Activated naive CD8-positive, alpha-beta T cell treated with anti-CD3 and anti-CD28 coated beads for 36 hours (primary cell): Measurements from ENCODE around the gene METRN. TPM values are rescaled to one million over a fixed set of nuclear protein-coding genes. Genes with fewer than 3 reads are reported as not detected.
A peak's percentile ranks its signal among the peaks of the same experiment; 100 is the strongest.

ENCODE experiments used
- DNase-seq: peaks from one replicate; pipeline ENCODE4 v3.0.0; 2021
- H3K27ac Mint-ChIP-seq: one replicate; pipeline ENCODE4 v1.8.0; 2022; ENCODE audit warnings: mild to moderate bottlenecking, moderate library complexity, mixed read lengths
- H3K27me3 Mint-ChIP-seq: one replicate; pipeline ENCODE4 v1.8.0; 2022; ENCODE audit warnings: mild to moderate bottlenecking, mixed read lengths
- H3K36me3 Mint-ChIP-seq: one replicate; pipeline ENCODE4 v1.8.0; 2021; ENCODE audit warnings: mild to moderate bottlenecking, mixed read lengths
- H3K4me1 Mint-ChIP-seq: one replicate; pipeline ENCODE4 v1.8.0; 2021; ENCODE audit warnings: mixed read lengths
- H3K4me3 Mint-ChIP-seq: one replicate; pipeline ENCODE4 v1.8.0; 2022; ENCODE audit warnings: mild to moderate bottlenecking, moderate library complexity, mixed read lengths
- H3K9me3 Mint-ChIP-seq: one replicate; pipeline ENCODE4 v1.8.0; 2022; ENCODE audit warnings: mixed read lengths
- total RNA-seq, 2 experiments: library from RNA; stranded (reverse); gene quantifications; one replicate each; pipeline ENCODE4 v1.2.3, GENCODE V29; 2021

Gene METRN
- total RNA-seq, 2 experiments from 2014 or later: 22.3 to 25.3 TPM

- H3K4me3 Mint-ChIP-seq: peak overlapping the region; percentile 63
- no peak for DNase-seq
- H3K4me1 Mint-ChIP-seq: peaks cover 7% of the 10 kb centered on the region
- H3K27me3 Mint-ChIP-seq: peaks cover 5% of the 10 kb centered on the region
- no peaks in the 10 kb centered on the region for H3K36me3 Mint-ChIP-seq
- no peak overlapping the region for H3K27ac Mint-ChIP-seq
- no peaks in the 10 kb centered on the region for H3K9me3 Mint-ChIP-seq
These were observed 20.6 kb upstream of the METRN start for GRCh38 chr16:694187-694862.

GRCh38 chr16:694863-695354, 20.0 kb upstream of the METRN start:
- H3K9me3 Mint-ChIP-seq: no peaks in the 10 kb centered on the region
- H3K27me3 Mint-ChIP-seq: peaks cover 5% of the 10 kb centered on the region
- H3K4me1 Mint-ChIP-seq: peaks cover 5% of the 10 kb centered on the region
- no peaks in the 10 kb centered on the region for H3K36me3 Mint-ChIP-seq
- no peak overlapping the region for H3K4me3 Mint-ChIP-seq
- no peak overlapping the region for H3K27ac Mint-ChIP-seq
- no peak for DNase-seq

- Mint-ChIP-seq H3K4me1 (peaks cover 5% of the 10 kb centered on the region), H3K27ac (peak overlapping the region; percentile 65), H3K9me3 (no peaks in the 10 kb centered on the region), H3K27me3 (peaks cover 5% of the 10 kb centered on the region), H3K4me3 (peak overlapping the region; percentile 74), H3K36me3 (no peaks in the 10 kb centered on the region)
- DNase-seq: peak; percentile 74
These were observed 19.4 kb upstream of the METRN start for GRCh38 chr16:695355-696089.

- Mint-ChIP-seq H3K4me3 (no peak overlapping the region), H3K27me3 (peaks cover 27% of the 10 kb centered on the region), H3K27ac (no peak overlapping the region), H3K9me3 (no peaks in the 10 kb centered on the region), H3K36me3 (no peaks in the 10 kb centered on the region), H3K4me1 (peaks cover 5% of the 10 kb centered on the region)
- DNase-seq: no peak
These were observed 15.8 kb upstream of the METRN start for GRCh38 chr16:698911-699671.

- Mint-ChIP-seq H3K4me1 (peaks cover 3% of the 10 kb centered on the region), H3K27me3 (peaks cover 33% of the 10 kb centered on the region), H3K36me3 (no peaks in the 10 kb centered on the region), H3K27ac (no peak overlapping the region), H3K4me3 (no peak overlapping the region), H3K9me3 (no peaks in the 10 kb centered on the region)
- DNase-seq: peak; percentile 66
These were observed 14.0 kb upstream of the METRN start for GRCh38 chr16:700684-701584.

- Mint-ChIP-seq H3K9me3 (no peaks in the 10 kb centered on the region), H3K27ac (no peak overlapping the region), H3K4me3 (no peak overlapping the region), H3K36me3 (no peaks in the 10 kb centered on the region), H3K27me3 (peaks cover 46% of the 10 kb centered on the region), H3K4me1 (peaks cover 4% of the 10 kb centered on the region)
- no peak for DNase-seq
These were observed 12.6 kb upstream of the METRN start for GRCh38 chr16:702341-702740.

- H3K9me3 Mint-ChIP-seq: no peaks in the 10 kb centered on the region
- no peak overlapping the region for H3K4me3 Mint-ChIP-seq
- peaks cover 4% of the 10 kb centered on the region for H3K4me1 Mint-ChIP-seq
- H3K27ac Mint-ChIP-seq: no peak overlapping the region
- DNase-seq: no peak
- H3K27me3 Mint-ChIP-seq: peaks cover 56% of the 10 kb centered on the region
- no peaks in the 10 kb centered on the region for H3K36me3 Mint-ChIP-seq
These were observed 11.5 kb upstream of the METRN start for GRCh38 chr16:703406-703805.

GRCh38 chr16:704047-704446, 10.9 kb upstream of the METRN start:
- H3K36me3 Mint-ChIP-seq: no peaks in the 10 kb centered on the region
- H3K9me3 Mint-ChIP-seq: no peaks in the 10 kb centered on the region
- peaks cover 63% of the 10 kb centered on the region for H3K27me3 Mint-ChIP-seq
- H3K27ac Mint-ChIP-seq: no peak overlapping the region
- DNase-seq: no peak
- peaks cover 4% of the 10 kb centered on the region for H3K4me1 Mint-ChIP-seq
- H3K4me3 Mint-ChIP-seq: no peak overlapping the region

- Mint-ChIP-seq H3K9me3 (no peaks in the 10 kb centered on the region), H3K4me3 (no peak overlapping the region), H3K27ac (no peak overlapping the region), H3K27me3 (peaks cover 70% of the 10 kb centered on the region), H3K36me3 (no peaks in the 10 kb centered on the region), H3K4me1 (peaks cover 2% of the 10 kb centered on the region)
- no peak for DNase-seq
These were observed 10.2 kb upstream of the METRN start for GRCh38 chr16:704552-705380.

- H3K4me1 Mint-ChIP-seq: peaks cover 2% of the 10 kb centered on the region
- H3K27me3 Mint-ChIP-seq: peaks cover 78% of the 10 kb centered on the region
- H3K36me3 Mint-ChIP-seq: no peaks in the 10 kb centered on the region
- DNase-seq: no peak
- no peak within 1 kb of the TSS for H3K4me3 Mint-ChIP-seq
- H3K27ac Mint-ChIP-seq: no peak within 1 kb of the TSS
- no peaks in the 10 kb centered on the region for H3K9me3 Mint-ChIP-seq
These were observed 9.3 kb upstream of the METRN start, which contains the start of gene FBXL16 for GRCh38 chr16:705431-706188. Gene FBXL16 (minus strand): TSS chr16:705801. CDS start chr16:697405, 8,396 bp downstream.

- no peaks in the 10 kb centered on the region for H3K9me3 Mint-ChIP-seq
- H3K4me1 Mint-ChIP-seq: peaks cover 2% of the 10 kb centered on the region
- H3K36me3 Mint-ChIP-seq: no peaks in the 10 kb centered on the region
- DNase-seq: no peak
- H3K4me3 Mint-ChIP-seq: no peak overlapping the region
- H3K27ac Mint-ChIP-seq: no peak overlapping the region
- H3K27me3 Mint-ChIP-seq: peaks cover 80% of the 10 kb centered on the region
These were observed 8.5 kb upstream of the METRN start for GRCh38 chr16:706189-707061.

GRCh38 chr16:707062-707538, 7.8 kb upstream of the METRN start:
- no peak overlapping the region for H3K4me3 Mint-ChIP-seq
- no peak overlapping the region for H3K27ac Mint-ChIP-seq
- H3K4me1 Mint-ChIP-seq: peaks cover 2% of the 10 kb centered on the region
- DNase-seq: no peak
- H3K36me3 Mint-ChIP-seq: no peaks in the 10 kb centered on the region
- no peaks in the 10 kb centered on the region for H3K9me3 Mint-ChIP-seq
- peaks cover 73% of the 10 kb centered on the region for H3K27me3 Mint-ChIP-seq
